GM12878 (cell line): ENCODE measurements around the gene LIMA1. TPM values are rescaled to one million over a fixed set of nuclear protein-coding genes. Genes with fewer than 3 reads are reported as not detected.

Experiments used
- ATAC-seq: fragments of 200-7000 bp; cut with Tn5 transposase; 3 replicates; pipeline ENCODE4 v1.9.1; 2020; ENCODE audit warnings: mild to moderate bottlenecking, moderate library complexity
- BruUV-seq: library from RNA; stranded (reverse); fragments of 400-500 nt; replicated peaks from 2 replicates; lab custom pipeline; 2021; lab: Mats Ljungman, UMichigan
- CTCF ChIA-PET: fragments of 300-600 bp; sonication (Branson Sonifier 250); formaldehyde crosslinking; extraction: SDS; loops from one replicate; lab custom pipeline; 2021; ENCODE audit warnings: inconsistent platforms; lab: Yijun Ruan, JAX
- POLR2A ChIA-PET: fragments of 350-600 bp; formaldehyde crosslinking; extraction: SDS; loops from one replicate; lab custom pipeline; 2021; ENCODE audit warnings: inconsistent platforms; lab: Charles Lee
- RAD21 ChIA-PET: fragments of 300-600 bp; sonication (Branson Sonifier 250); formaldehyde crosslinking; loops from one replicate; lab custom pipeline; 2023; ENCODE audit warnings: antibody characterized with exemption; ENCODE audit not compliant: unreplicated experiment; lab: Charles Lee
- SMC1A ChIA-PET: fragments of 300-600 bp; sonication (Branson Sonifier 250); formaldehyde crosslinking; loops from one replicate; lab custom pipeline; 2023; ENCODE audit not compliant: unreplicated experiment, uncharacterized antibody; lab: Charles Lee
- DNase-seq: peaks from one replicate; pipeline ENCODE4 v3.0.0-alpha.2; 2011; ENCODE audit warnings: low read depth, low spot score
- FAIRE-seq: peaks from 3 replicates; lab custom pipeline; 2011; peaks lifted over from hg19 to GRCh38; lab: Jason Lieb, UNC
- H2AFZ ChIP-seq: 2 replicates; pipeline ENCODE4 v1.6.0; 2011; ENCODE audit warnings: low read depth, low read length, control low read depth; ENCODE audit not compliant: control insufficient read depth
- H3K27ac ChIP-seq: 2 replicates; pipeline ENCODE4 v1.5.1; 2011; ENCODE audit warnings: control low read depth; ENCODE audit not compliant: control insufficient read depth, insufficient read depth
- H3K27me3 ChIP-seq, 2 experiments: replicated peaks in 1 of 2; 2 replicates each; pipeline versions ENCODE4 v1.6.0 to v1.6.1; 2011; ENCODE audit warnings: low read length in 1 of 2; ENCODE audit not compliant: control insufficient read depth in 2 of 2, insufficient read depth in 2 of 2
- H3K36me3 ChIP-seq, 2 experiments: 2 replicates each; pipeline ENCODE4 v1.5.1; 2011; ENCODE audit warnings: low read length in 1 of 2; ENCODE audit not compliant: control insufficient read depth in 2 of 2, insufficient read depth in 2 of 2
- H3K4me1 ChIP-seq: 2 replicates; pipeline ENCODE4 v1.6.1; 2011; ENCODE audit warnings: mild to moderate bottlenecking, low read length, moderate library complexity, mixed read lengths; ENCODE audit not compliant: control insufficient read depth, insufficient read depth
- H3K4me2 ChIP-seq: 2 replicates; pipeline ENCODE4 v1.6.0; 2011; ENCODE audit warnings: control low read depth; ENCODE audit not compliant: control insufficient read depth, insufficient read depth
- H3K4me3 ChIP-seq: fragments of 200-600 bp; sonication (generic); 2 replicates; pipeline ENCODE4 v1.5.1; 2016
- H3K79me2 ChIP-seq: 2 replicates; pipeline ENCODE4 v1.6.0; 2011; ENCODE audit warnings: low read length; ENCODE audit not compliant: control insufficient read depth, insufficient read depth
- H3K9ac ChIP-seq: 2 replicates; pipeline ENCODE4 v1.8.0; 2011; ENCODE audit warnings: low read length, control low read depth, mixed read lengths; ENCODE audit not compliant: control insufficient read depth, insufficient read depth
- H3K9me3 ChIP-seq: replicated peaks from 3 replicates; pipeline ENCODE4 v1.5.1; 2011; ENCODE audit warnings: mild to moderate bottlenecking, low read length; ENCODE audit not compliant: control insufficient read depth, insufficient read depth
- H4K20me1 ChIP-seq: 2 replicates; pipeline ENCODE4 v1.6.0; 2011; ENCODE audit not compliant: control insufficient read depth, insufficient read depth
- IRF4 ChIP-seq: IDR thresholded peaks from 2 replicates; pipeline ENCODE4 v1.6.1; 2011; ENCODE audit warnings: low read depth, low read length
- POLR2AphosphoS2 ChIP-seq: IDR thresholded peaks from 2 replicates; pipeline ENCODE4 v1.6.1; 2011; ENCODE audit warnings: low read depth, mild to moderate bottlenecking, low read length, improper control_type of control experiment, moderate library complexity
- WGBS: methylation state at CpG from one replicate; pipeline ENCODE4 v1.1.6; 2016; ENCODE audit warnings: low lambda C conversion rate; ENCODE audit not compliant: insufficient replicate concordance, insufficient coverage; ENCODE audit errors: missing lambda C conversion rate; 5-methylcytosine and 5-hydroxymethylcytosine counted together
- in situ Hi-C: fragments of 300-500 bp; cut with MboI; formaldehyde crosslinking; loops from 9 replicates; pipeline ENCODE4 v1.14.3; 2018; ENCODE audit warnings: mixed read lengths
- intact Hi-C: fragments of 100-400 bp; cut with micrococcal nuclease; formaldehyde crosslinking; loops from one replicate; pipeline ENCODE4 v1.14.2; 2022; ENCODE audit not compliant: unreplicated experiment
- polyA plus RNA-seq, 11 experiments: library from polyadenylated mRNA; depleted of rRNA in 4 of 11; unstranded in 6 of 11; stranded (reverse) in 5 of 11; fragments of >200 nt; fragmentation: Nextera tagmentation in 4 of 11; fragmentation: Illumina TruSeq in 1 of 11; extraction: Ambion mirVana in 4 of 11; extraction: Trizol in 1 of 11; gene quantifications; 1 replicate in 1 of 11; 2 replicates in 10 of 11; pipeline versions ENCODE4 v1.2.1 to v1.2.3, GENCODE V29; 2011 to 2016; ENCODE audit warnings: inconsistent platforms in 2 of 11, missing spikeins in 2 of 11, low read depth in 1 of 11
- total RNA-seq, 4 experiments: library from RNA; depleted of rRNA in 3 of 4; stranded (reverse); fragments of >200 nt in 3 of 4; fragmentation: Illumina TruSeq in 1 of 4; extraction: Trizol in 1 of 4; gene quantifications; 2 replicates each; pipeline versions ENCODE4 v1.2.1 to v1.2.3, GENCODE V29; 2013 to 2021
- TF ChIP-seq, protein P1 (sequence below): fragments of 450-650 bp; formaldehyde crosslinking; IDR thresholded peaks from 2 replicates; pipeline ENCODE4 v1.4.0; 2022; ENCODE audit warnings: mild to moderate bottlenecking, moderate library complexity
- TF ChIP-seq, protein P2 (sequence below): fragments of 150-350 bp; IDR thresholded peaks from 2 replicates; pipeline ENCODE4 v1.6.1; 2014; ENCODE audit warnings: mild to moderate bottlenecking, low read depth, low read length

The LIMA1 gene
- total and polyA plus RNA-seq, 10 of the 15 experiments (the other 5 are each of a cell fraction or from before 2014, with no cell fraction given): 53.2 to 109 (median 60.8) TPM

DNA sequence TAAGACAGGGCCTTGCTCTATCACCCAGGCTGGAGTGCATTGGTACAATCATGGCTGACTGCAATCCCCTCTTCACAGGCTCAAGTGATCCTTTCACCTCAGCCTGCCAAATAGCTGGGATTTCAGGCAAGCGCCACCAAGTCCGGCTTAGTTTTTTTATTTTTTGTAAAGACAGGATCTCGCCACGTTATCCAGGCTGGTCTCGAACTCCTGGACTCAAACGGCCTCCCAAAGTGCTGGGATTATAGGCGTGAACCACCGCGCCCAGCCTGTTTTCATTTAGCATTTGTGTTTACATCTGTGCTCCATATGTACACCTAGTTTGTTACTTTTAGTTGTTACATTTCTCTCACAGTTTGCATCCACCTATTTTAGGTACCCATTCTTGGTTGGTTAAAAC is 32.5 kb upstream of the LIMA1 start:
- Histone ChIP-seq H3K79me2 (no peaks in the 10 kb centered on the region), H3K9ac (no peak overlapping the region)
- WGBS: 96% methylated on average over 9 of the region's 9 CpGs
- POLR2A ChIA-PET: interaction anchor here (0.6 kb wide), 1 partner anchor 149 kb away, joined by 4 read pairs; no protein-coding TSS in a partner anchor
- in situ Hi-C loops: no loop called here
- TF ChIP-seq IRF4: no peak
- TF ChIP-seq POLR2AphosphoS2: no peak
- TF ChIP-seq, protein P1, sequence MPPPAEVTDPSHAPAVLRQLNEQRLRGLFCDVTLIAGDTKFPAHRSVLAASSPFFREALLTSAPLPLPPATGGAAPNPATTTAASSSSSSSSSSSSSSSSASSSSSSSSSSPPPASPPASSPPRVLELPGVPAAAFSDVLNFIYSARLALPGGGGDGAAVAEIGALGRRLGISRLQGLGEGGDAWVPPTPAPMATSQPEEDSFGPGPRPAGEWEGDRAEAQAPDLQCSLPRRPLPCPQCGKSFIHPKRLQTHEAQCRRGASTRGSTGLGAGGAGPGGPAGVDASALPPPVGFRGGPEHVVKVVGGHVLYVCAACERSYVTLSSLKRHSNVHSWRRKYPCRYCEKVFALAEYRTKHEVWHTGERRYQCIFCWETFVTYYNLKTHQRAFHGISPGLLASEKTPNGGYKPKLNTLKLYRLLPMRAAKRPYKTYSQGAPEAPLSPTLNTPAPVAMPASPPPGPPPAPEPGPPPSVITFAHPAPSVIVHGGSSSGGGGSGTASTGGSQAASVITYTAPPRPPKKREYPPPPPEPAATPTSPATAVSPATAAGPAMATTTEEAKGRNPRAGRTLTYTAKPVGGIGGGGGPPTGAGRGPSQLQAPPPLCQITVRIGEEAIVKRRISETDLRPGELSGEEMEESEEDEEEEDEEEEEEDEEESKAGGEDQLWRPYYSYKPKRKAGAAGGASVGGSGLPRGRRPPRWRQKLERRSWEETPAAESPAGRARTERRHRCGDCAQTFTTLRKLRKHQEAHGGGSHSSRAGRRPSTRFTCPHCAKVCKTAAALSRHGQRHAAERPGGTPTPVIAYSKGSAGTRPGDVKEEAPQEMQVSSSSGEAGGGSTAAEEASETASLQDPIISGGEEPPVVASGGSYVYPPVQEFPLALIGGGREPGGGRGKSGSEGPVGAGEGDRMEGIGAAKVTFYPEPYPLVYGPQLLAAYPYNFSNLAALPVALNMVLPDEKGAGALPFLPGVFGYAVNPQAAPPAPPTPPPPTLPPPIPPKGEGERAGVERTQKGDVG (CRISPR knock-in tag): no peak
- TF ChIP-seq, protein P2, sequence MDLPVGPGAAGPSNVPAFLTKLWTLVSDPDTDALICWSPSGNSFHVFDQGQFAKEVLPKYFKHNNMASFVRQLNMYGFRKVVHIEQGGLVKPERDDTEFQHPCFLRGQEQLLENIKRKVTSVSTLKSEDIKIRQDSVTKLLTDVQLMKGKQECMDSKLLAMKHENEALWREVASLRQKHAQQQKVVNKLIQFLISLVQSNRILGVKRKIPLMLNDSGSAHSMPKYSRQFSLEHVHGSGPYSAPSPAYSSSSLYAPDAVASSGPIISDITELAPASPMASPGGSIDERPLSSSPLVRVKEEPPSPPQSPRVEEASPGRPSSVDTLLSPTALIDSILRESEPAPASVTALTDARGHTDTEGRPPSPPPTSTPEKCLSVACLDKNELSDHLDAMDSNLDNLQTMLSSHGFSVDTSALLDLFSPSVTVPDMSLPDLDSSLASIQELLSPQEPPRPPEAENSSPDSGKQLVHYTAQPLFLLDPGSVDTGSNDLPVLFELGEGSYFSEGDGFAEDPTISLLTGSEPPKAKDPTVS: no peak
- TF ChIP-seq, all 136 proteins: peak for 0
- BruUV-seq: no TSS peak
- RAD21 ChIA-PET: interaction anchor here (0.7 to 1.9 kb wide), 2 partner anchors 47 to 231 kb away, joined by 4 to 8 read pairs; partner anchors contain the start of gene SMARCD1
- Histone ChIP-seq H3K27me3 (no peaks in the 10 kb centered on the region), H3K4me1 (no peaks in the 10 kb centered on the region), H3K4me3 (no peak overlapping the region), H3K36me3 (no peaks in the 10 kb centered on the region), H3K9me3 (no peaks in the 10 kb centered on the region), H2AFZ (no peak overlapping the region), H4K20me1 (no peaks in the 10 kb centered on the region), H3K4me2 (no peak overlapping the region), H3K27ac (no peak overlapping the region)
- CTCF ChIA-PET: interaction anchor here (0.6 to 7.4 kb wide), 4 partner anchors 103 to 245 kb away, joined by 3 to 68 read pairs (median 40); partner anchors contain the start of gene SMARCD1
- SMC1A ChIA-PET: interaction anchor here (1.0 to 4.4 kb wide), 2 partner anchors 32 to 105 kb away, joined by 3 to 64 read pairs; no protein-coding TSS in a partner anchor
- no peak for FAIRE-seq
- no peak for DNase-seq
- intact Hi-C loops: no loop called here
- no peak for ATAC-seq
